IMR-90 (cell line): ENCODE results near the gene OR6X1. TPM values are rescaled to one million over a fixed set of nuclear protein-coding genes. Genes with fewer than 3 reads are reported as not detected.

ENCODE experiments used
- ATAC-seq: fragments of 200-7000 bp; cut with Tn5 transposase; 2 replicates; pipeline ENCODE4 v1.9.1; 2020; ENCODE audit warnings: low read depth, mild to moderate bottlenecking, moderate library complexity
- BruUV-seq: library from RNA; stranded (reverse); fragments of 400-500 nt; replicated peaks from 2 replicates; lab custom pipeline; 2021; lab: Mats Ljungman, UMichigan
- CTCF ChIA-PET: fragments of 300-600 bp; formaldehyde crosslinking; extraction: SDS; loops from one replicate; lab custom pipeline; 2021; ENCODE audit warnings: antibody characterized with exemption; lab: Yijun Ruan, JAX
- POLR2A ChIA-PET: fragments of 300-600 bp; sonication (Branson Sonifier 250); formaldehyde crosslinking; loops from one replicate; lab custom pipeline; 2022; ENCODE audit warnings: antibody characterized with exemption; ENCODE audit not compliant: unreplicated experiment; lab: Charles Lee
- DNase-seq: peaks from one replicate; pipeline ENCODE4 v3.0.0; 2013
- H2AFZ ChIP-seq: replicated peaks from 2 replicates; pipeline ENCODE3; 2013; ENCODE audit warnings: low read length, mild to moderate bottlenecking; ENCODE audit not compliant: poor library complexity
- H2AK5ac ChIP-seq: 2 replicates; pipeline ENCODE4 v1.6.1; 2013; ENCODE audit warnings: low read depth, low read length, inconsistent platforms
- H2AK9ac ChIP-seq: replicated peaks from 2 replicates; pipeline ENCODE3; 2013; ENCODE audit warnings: mild to moderate bottlenecking, low read depth, low read length, moderate library complexity; ENCODE audit not compliant: poor library complexity
- H2BK120ac ChIP-seq: 2 replicates; pipeline ENCODE4 v1.6.1; 2013; ENCODE audit warnings: low read depth, low read length, inconsistent platforms
- H2BK15ac ChIP-seq: 3 replicates; pipeline ENCODE4 v1.6.1; 2013; ENCODE audit warnings: low read depth, low read length, inconsistent platforms
- H2BK20ac ChIP-seq: 2 replicates; pipeline ENCODE4 v1.6.1; 2013; ENCODE audit warnings: low read depth, mild to moderate bottlenecking, inconsistent platforms, low read length, moderate library complexity
- H2BK5ac ChIP-seq: 2 replicates; pipeline ENCODE4 v1.6.1; 2013; ENCODE audit warnings: mild to moderate bottlenecking, low read depth, low read length, inconsistent platforms; ENCODE audit not compliant: poor library complexity, severe bottlenecking
- H3K14ac ChIP-seq: replicated peaks from 2 replicates; pipeline ENCODE4 v1.6.1; 2013; ENCODE audit warnings: low read depth, low read length, inconsistent platforms
- H3K18ac ChIP-seq: 2 replicates; pipeline ENCODE4 v1.6.1; 2013; ENCODE audit warnings: low read depth, low read length, control low read depth
- H3K23ac ChIP-seq: 2 replicates; pipeline ENCODE4 v1.6.1; 2013; ENCODE audit warnings: low read depth, low read length, inconsistent platforms
- H3K27ac ChIP-seq: 2 replicates; pipeline ENCODE4 v1.5.1; 2013; ENCODE audit warnings: mild to moderate bottlenecking, control low read depth, low read length; ENCODE audit not compliant: insufficient read depth
- H3K27me3 ChIP-seq: 2 replicates; pipeline ENCODE4 v1.6.1; 2013; ENCODE audit warnings: low read length; ENCODE audit not compliant: control insufficient read depth, insufficient read depth
- H3K36me3 ChIP-seq: 2 replicates; pipeline ENCODE4 v1.6.1; 2013; ENCODE audit warnings: low read length, mixed read lengths; ENCODE audit not compliant: control insufficient read depth, insufficient read depth
- H3K4ac ChIP-seq: 2 replicates; pipeline ENCODE4 v1.6.1; 2013; ENCODE audit warnings: low read depth, low read length, inconsistent platforms
- H3K4me1 ChIP-seq: 2 replicates; pipeline ENCODE4 v1.6.1; 2013; ENCODE audit warnings: low read length, mixed read lengths; ENCODE audit not compliant: control insufficient read depth, insufficient read depth
- H3K4me2 ChIP-seq: 2 replicates; pipeline ENCODE4 v1.6.1; 2013; ENCODE audit warnings: low read depth, mild to moderate bottlenecking, control low read depth, low read length, moderate library complexity
- H3K4me3 ChIP-seq: 2 replicates; pipeline ENCODE4 v1.5.1; 2013; ENCODE audit warnings: low read depth, mild to moderate bottlenecking, control low read depth, low read length, moderate library complexity; ENCODE audit not compliant: insufficient read depth
- H3K56ac ChIP-seq: 2 replicates; pipeline ENCODE4 v1.6.1; 2013; ENCODE audit warnings: low read length, inconsistent platforms; ENCODE audit not compliant: insufficient read depth; ENCODE audit errors: extremely low read depth
- H3K79me1 ChIP-seq, 2 experiments: 2 replicates each; pipeline ENCODE4 v1.6.1; 2013; ENCODE audit warnings: low read length in 2 of 2, inconsistent platforms in 1 of 2, low read depth in 1 of 2
- H3K9ac ChIP-seq: 2 replicates; pipeline ENCODE4 v1.6.1; 2013; ENCODE audit warnings: low read depth, low read length, control low read depth
- H3K9me1 ChIP-seq: 2 replicates; pipeline ENCODE4 v1.6.1; 2013; ENCODE audit warnings: low read length, inconsistent platforms; ENCODE audit not compliant: insufficient read depth
- H3K9me3 ChIP-seq: 2 replicates; pipeline ENCODE4 v1.6.1; 2013; ENCODE audit warnings: low read length; ENCODE audit not compliant: control insufficient read depth, insufficient read depth
- H4K20me1 ChIP-seq: 2 replicates; pipeline ENCODE4 v1.6.1; 2013; ENCODE audit warnings: low read length, inconsistent platforms; ENCODE audit not compliant: insufficient read depth
- H4K5ac ChIP-seq: 2 replicates; pipeline ENCODE4 v1.6.1; 2013; ENCODE audit warnings: mild to moderate bottlenecking, low read depth, low read length, control low read depth
- H4K8ac ChIP-seq, 2 experiments: 2 replicates each; pipeline ENCODE4 v1.6.1; 2013; ENCODE audit warnings: low read depth in 2 of 2, low read length in 2 of 2, control low read depth in 1 of 2, inconsistent platforms in 1 of 2
- H4K91ac ChIP-seq: 2 replicates; pipeline ENCODE4 v1.6.1; 2013; ENCODE audit warnings: low read depth, low read length, inconsistent platforms; ENCODE audit not compliant: insufficient read depth
- BHLHE40 ChIP-seq: fragments of 150-350 bp; IDR thresholded peaks from 2 replicates; pipeline ENCODE4 v1.6.1; 2016; ENCODE audit warnings: mild to moderate bottlenecking, low read depth, low read length
- CHD1 ChIP-seq: IDR thresholded peaks from 2 replicates; pipeline ENCODE4 v1.6.1; 2012; ENCODE audit warnings: low read depth, low read length, improper control_type of control experiment
- CTCF ChIP-seq: conservative IDR thresholded peaks from 2 replicates; pipeline ENCODE4 v1.5.1; 2012; ENCODE audit warnings: mild to moderate bottlenecking, low read depth, low read length, improper control_type of control experiment
- ELK1 ChIP-seq: fragments of 150-350 bp; IDR thresholded peaks from 2 replicates; pipeline ENCODE4 v1.6.1; 2016; ENCODE audit warnings: low read depth, mild to moderate bottlenecking, low read length, moderate library complexity, borderline replicate concordance
- FOS ChIP-seq: fragments of 150-350 bp; IDR thresholded peaks from 2 replicates; pipeline ENCODE4 v1.6.1; 2016; ENCODE audit warnings: low read depth, low read length
- MAFK ChIP-seq: IDR thresholded peaks from 2 replicates; pipeline ENCODE4 v1.6.1; 2012; ENCODE audit warnings: low read depth, low read length, improper control_type of control experiment
- MXI1 ChIP-seq: IDR thresholded peaks from 2 replicates; pipeline ENCODE4 v1.6.1; 2012; ENCODE audit warnings: low read depth, mild to moderate bottlenecking, low read length, moderate library complexity, borderline replicate concordance
- NFE2L2 ChIP-seq: fragments of 150-350 bp; IDR thresholded peaks from 2 replicates; pipeline ENCODE4 v1.6.1; 2016; ENCODE audit warnings: low read depth, mild to moderate bottlenecking, low read length
- POLR2A ChIP-seq: IDR thresholded peaks from 2 replicates; pipeline ENCODE4 v1.6.1; 2012; ENCODE audit warnings: mild to moderate bottlenecking, low read depth, low read length
- USF2 ChIP-seq: fragments of 150-350 bp; IDR thresholded peaks from 2 replicates; pipeline ENCODE4 v1.6.1; 2017; ENCODE audit warnings: mild to moderate bottlenecking, antibody characterized with exemption, low read length, low read depth
- dilution Hi-C: fragments of 300-500 bp; cut with HindIII; formaldehyde crosslinking; loops from one replicate; pipeline ENCODE4 v1.14.3; 2018; ENCODE audit warnings: low sequenced_read_pairs; ENCODE audit not compliant: unreplicated experiment
- in situ Hi-C: fragments of 300-500 bp; cut with MboI; formaldehyde crosslinking; loops from 3 replicates; pipeline ENCODE4 v1.14.3; 2019; ENCODE audit warnings: low sequenced_read_pairs, inconsistent platforms, mixed read lengths
- intact Hi-C: fragments of 100-400 bp; cut with micrococcal nuclease; formaldehyde crosslinking; loops from 2 replicates; pipeline ENCODE4 v1.10.0; 2022
- polyA plus RNA-seq, 3 experiments: library from polyadenylated mRNA; depleted of rRNA; stranded (reverse); fragments of >200 nt; gene quantifications; 2 replicates each; pipeline ENCODE4 v1.2.3, GENCODE V29; 2012; ENCODE audit warnings: low replicate concordance in 1 of 3
- total RNA-seq: library from RNA; depleted of rRNA; stranded (reverse); fragments of >200 nt; gene quantifications from 2 replicates; pipeline ENCODE4 v1.2.3, GENCODE V29; 2012

The OR6X1 gene
- total and polyA plus RNA-seq, 2 of the 4 experiments (the other 2 are of a cell fraction): not detected

GRCh38 chr11:123753110-123753509 is 1.2 kb downstream of the OR6X1 start:
- in situ Hi-C loops: no loop called here

More at GRCh38 chr11:123753110-123753509, 1.2 kb downstream of the OR6X1 start:
- Histone ChIP-seq H3K27me3 (peaks cover 5% of the 10 kb centered on the region), H3K79me1 (no peaks in the 10 kb centered on the region), H2BK20ac (no peak overlapping the region), H3K4me2 (no peak overlapping the region), H3K23ac (no peak overlapping the region), H3K27ac (no peak overlapping the region), H4K5ac (no peak overlapping the region), H2AK5ac (no peak overlapping the region), H4K20me1 (no peaks in the 10 kb centered on the region), H3K9ac (no peak overlapping the region), H3K56ac (no peak overlapping the region), H4K91ac (no peak overlapping the region), H3K4me3 (no peak overlapping the region), H3K18ac (no peak overlapping the region), H2BK120ac (no peak overlapping the region), H3K4me1 (no peaks in the 10 kb centered on the region), H3K9me1 (no peaks in the 10 kb centered on the region), H4K8ac (no peak overlapping the region), H3K14ac (no peak overlapping the region), H3K4ac (no peak overlapping the region), H2AK9ac (no peak overlapping the region), H2AFZ (no peak overlapping the region), H3K36me3 (no peaks in the 10 kb centered on the region), H3K9me3 (no peaks in the 10 kb centered on the region), H2BK15ac (no peak overlapping the region), H2BK5ac (no peak overlapping the region)
- POLR2A ChIA-PET: no interaction called here
- no peak for TF ChIP-seq POLR2A
- no peak for TF ChIP-seq MAFK
- no peak for TF ChIP-seq ELK1
- no peak for TF ChIP-seq BHLHE40
- TF ChIP-seq NFE2L2: no peak
- no peak for TF ChIP-seq CTCF
- TF ChIP-seq USF2: no peak
- TF ChIP-seq CHD1: no peak
- TF ChIP-seq MXI1: no peak
- TF ChIP-seq FOS: no peak
- BruUV-seq: no TSS peak
- CTCF ChIA-PET: no interaction called here
- dilution Hi-C loops (no loop called here), intact Hi-C loops (no loop called here)
- ATAC-seq: no peak
- no peak for DNase-seq
